ENCODE data around the gene ZSCAN30.

DNA sequence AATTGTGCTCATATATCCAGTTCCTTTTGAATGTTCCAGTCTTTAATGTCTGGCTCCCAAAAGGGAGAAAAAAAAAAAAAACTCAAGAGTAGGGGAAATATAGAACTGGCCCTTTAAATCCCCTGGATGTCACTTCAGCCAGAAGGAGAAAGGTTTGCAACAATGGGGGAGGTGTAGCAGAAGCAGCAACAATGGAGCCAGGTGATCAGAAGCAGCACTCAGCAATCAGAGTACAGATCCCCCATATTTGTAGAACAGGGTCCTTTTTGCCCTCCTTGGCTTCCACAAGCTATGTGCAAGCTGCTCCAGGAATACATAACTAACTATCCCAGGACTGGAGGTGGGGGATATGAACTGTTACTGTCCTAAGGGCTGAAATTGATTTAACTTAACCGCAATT lies 75.0 kb downstream of the ZSCAN30 start:
- TF ChIP-seq, protein P1, sequence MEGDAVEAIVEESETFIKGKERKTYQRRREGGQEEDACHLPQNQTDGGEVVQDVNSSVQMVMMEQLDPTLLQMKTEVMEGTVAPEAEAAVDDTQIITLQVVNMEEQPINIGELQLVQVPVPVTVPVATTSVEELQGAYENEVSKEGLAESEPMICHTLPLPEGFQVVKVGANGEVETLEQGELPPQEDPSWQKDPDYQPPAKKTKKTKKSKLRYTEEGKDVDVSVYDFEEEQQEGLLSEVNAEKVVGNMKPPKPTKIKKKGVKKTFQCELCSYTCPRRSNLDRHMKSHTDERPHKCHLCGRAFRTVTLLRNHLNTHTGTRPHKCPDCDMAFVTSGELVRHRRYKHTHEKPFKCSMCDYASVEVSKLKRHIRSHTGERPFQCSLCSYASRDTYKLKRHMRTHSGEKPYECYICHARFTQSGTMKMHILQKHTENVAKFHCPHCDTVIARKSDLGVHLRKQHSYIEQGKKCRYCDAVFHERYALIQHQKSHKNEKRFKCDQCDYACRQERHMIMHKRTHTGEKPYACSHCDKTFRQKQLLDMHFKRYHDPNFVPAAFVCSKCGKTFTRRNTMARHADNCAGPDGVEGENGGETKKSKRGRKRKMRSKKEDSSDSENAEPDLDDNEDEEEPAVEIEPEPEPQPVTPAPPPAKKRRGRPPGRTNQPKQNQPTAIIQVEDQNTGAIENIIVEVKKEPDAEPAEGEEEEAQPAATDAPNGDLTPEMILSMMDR (conservative IDR thresholded peaks at IDR 0.05), result no peak
- TF ChIP-seq ZFX (IDR thresholded peaks at IDR 0.05), result no peak

All from C4-2B (cell line).